Measurements from ENCODE around the gene FAM120B.

FAM120B gene

DNA sequence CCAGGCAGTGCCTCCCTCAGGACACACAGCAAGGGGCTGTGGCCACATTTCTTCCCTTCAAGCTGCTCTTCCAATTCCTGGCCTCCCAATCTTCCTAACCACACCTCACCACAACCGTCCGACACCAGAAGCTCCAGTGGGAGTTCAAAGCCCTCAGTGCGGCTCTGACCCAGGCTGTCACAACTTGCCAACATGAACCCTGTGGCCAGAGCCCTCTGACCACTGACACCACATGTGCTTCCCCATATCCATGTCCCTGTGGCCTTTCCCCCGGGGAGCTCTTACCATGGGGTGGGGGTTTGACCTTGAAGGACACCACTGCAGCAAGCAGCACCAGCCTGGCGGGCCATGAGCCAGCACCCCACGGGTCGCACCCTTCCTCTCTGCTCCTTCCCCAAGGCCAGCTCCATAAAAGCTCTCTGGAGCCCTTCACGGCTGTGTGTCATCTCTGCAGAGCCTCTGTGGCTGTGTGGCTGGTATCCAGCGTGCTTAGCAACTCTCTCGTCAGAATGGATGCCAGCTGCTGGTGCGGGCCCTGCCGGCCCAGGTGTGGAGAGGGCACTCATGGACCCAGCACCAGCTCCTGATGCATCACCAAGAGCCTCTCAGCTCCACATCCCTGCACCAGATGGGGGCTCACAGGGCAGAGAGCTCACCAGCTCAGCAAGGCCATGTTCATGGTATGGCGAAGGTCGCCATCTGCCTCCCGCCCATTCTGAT lies 140.4 kb downstream of the FAM120B start:
- Histone ChIP-seq H3K9me3 (ENCODE audit: severe bottlenecking) (peaks cover 2% of the 10 kb centered on the region), H3K27me3 (ENCODE audit: insufficient read depth, low read depth, severe bottlenecking) (no peaks in the 10 kb centered on the region), H3K27ac (no peak overlapping the region), H3K4me3 (ENCODE audit: low read depth, low read length) (no peak overlapping the region), H3K36me3 (no peaks in the 10 kb centered on the region)
- no peak for DNase-seq
- TF ChIP-seq, protein P1, sequence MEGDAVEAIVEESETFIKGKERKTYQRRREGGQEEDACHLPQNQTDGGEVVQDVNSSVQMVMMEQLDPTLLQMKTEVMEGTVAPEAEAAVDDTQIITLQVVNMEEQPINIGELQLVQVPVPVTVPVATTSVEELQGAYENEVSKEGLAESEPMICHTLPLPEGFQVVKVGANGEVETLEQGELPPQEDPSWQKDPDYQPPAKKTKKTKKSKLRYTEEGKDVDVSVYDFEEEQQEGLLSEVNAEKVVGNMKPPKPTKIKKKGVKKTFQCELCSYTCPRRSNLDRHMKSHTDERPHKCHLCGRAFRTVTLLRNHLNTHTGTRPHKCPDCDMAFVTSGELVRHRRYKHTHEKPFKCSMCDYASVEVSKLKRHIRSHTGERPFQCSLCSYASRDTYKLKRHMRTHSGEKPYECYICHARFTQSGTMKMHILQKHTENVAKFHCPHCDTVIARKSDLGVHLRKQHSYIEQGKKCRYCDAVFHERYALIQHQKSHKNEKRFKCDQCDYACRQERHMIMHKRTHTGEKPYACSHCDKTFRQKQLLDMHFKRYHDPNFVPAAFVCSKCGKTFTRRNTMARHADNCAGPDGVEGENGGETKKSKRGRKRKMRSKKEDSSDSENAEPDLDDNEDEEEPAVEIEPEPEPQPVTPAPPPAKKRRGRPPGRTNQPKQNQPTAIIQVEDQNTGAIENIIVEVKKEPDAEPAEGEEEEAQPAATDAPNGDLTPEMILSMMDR (IDR thresholded peaks at IDR 0.05; ENCODE audit: low read depth, low read length): no peak

DNA sequence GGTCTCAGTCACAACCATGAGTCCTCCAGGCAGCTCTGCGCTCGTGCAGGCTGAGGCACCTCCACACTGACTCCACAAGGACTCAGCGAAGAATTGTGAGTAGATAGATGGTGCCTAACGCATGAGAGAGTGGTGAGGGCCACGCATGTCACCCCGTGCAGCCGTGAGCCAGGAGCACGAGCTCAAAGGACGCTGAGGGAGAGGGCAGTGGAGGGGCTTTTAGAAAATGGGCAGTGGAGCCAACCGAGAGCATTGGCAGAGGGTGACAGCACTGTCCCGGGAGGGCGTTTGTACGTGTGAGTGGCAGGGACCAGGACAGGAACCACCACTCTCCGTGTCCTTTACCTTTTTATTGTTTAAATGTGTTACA lies 141.0 kb downstream of the FAM120B start:
- Histone ChIP-seq H3K27ac (no peak overlapping the region), H3K27me3 (ENCODE audit: insufficient read depth, low read depth, severe bottlenecking) (no peaks in the 10 kb centered on the region), H3K4me3 (ENCODE audit: low read depth, low read length) (no peak overlapping the region), H3K36me3 (no peaks in the 10 kb centered on the region), H3K9me3 (ENCODE audit: severe bottlenecking) (peaks cover 2% of the 10 kb centered on the region)
- DNase-seq: no peak
- TF ChIP-seq, protein P1 (IDR thresholded peaks at IDR 0.05; ENCODE audit: low read depth, low read length): no peak

DNA sequence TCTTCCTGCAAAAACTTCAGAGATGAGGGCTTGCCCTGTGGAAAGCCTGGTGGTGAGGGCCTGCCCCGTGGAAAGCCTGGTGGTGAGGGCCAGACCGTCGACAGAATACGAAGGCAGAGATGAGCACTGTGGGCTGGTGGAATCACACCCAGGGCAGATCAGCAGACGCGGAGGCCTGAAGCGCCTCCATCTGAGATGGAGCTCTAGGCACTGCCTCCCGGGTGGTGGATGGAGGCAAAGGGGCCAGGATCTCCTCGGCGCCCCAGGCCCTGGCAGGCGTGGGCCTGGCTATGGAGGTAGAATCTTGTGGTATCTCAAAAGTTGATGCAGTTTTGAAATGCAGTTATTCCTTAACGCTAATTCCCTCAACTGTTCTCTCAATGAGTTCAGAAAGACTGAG lies 141.8 kb downstream of the FAM120B start:
- H3K27me3 ChIP-seq (ENCODE audit: insufficient read depth, low read depth, severe bottlenecking): no peaks in the 10 kb centered on the region
- H3K36me3 ChIP-seq: no peaks in the 10 kb centered on the region
- peaks cover 2% of the 10 kb centered on the region for H3K9me3 ChIP-seq (ENCODE audit: severe bottlenecking)
- TF ChIP-seq, protein P1 (IDR thresholded peaks at IDR 0.05; ENCODE audit: low read depth, low read length): no peak
- DNase-seq: no peak
- no peak overlapping the region for H3K4me3 ChIP-seq (ENCODE audit: low read depth, low read length)
- H3K27ac ChIP-seq: no peak overlapping the region

DNA sequence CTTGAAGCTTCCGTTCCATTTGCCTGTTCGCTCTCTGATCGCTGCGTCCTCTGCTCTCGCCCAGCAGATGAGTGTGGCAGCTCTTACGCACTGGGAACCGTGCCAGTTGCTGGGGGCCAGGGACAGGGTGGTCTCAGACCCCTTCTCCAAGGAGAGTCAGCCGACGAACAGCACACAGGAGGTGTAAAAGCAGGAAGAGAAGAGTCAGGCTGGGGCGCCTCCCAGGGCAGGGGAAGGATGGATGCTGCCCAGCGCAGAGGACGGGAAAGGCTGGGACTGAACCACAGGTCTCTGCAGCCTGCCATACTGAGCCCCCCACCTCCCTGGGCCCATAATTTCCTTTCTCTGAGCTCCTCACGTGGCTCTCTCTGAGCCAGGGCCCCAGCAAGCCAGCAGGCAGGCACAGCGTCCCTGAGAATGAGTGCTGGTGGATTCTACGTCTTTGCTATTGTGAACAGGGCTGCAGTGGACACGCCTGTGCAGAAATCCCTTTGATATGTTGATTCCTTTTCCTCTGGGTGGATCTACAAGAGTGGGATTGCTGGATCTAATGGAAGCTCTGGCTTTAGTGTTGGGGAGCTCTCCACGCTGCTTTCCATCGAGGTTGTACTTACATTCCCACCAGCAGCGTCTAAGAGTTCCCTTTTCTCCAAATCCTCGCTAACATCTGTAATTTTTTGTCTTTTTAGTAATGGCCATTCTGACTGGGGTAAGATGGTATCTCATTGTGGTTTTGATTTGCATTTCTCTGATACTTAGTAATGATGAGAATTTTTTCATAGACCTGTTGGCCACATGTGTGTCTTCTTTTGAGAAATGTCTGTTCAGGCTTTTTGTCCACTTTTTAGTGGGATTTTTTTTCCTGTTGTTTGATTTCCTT lies 142.4 kb downstream of the FAM120B start:
- no peaks in the 10 kb centered on the region for H3K36me3 ChIP-seq
- H3K27ac ChIP-seq: no peak overlapping the region
- peaks cover 2% of the 10 kb centered on the region for H3K9me3 ChIP-seq (ENCODE audit: severe bottlenecking)
- TF ChIP-seq, protein P1 (IDR thresholded peaks at IDR 0.05; ENCODE audit: low read depth, low read length): no peak
- no peak overlapping the region for H3K4me3 ChIP-seq (ENCODE audit: low read depth, low read length)
- H3K27me3 ChIP-seq (ENCODE audit: insufficient read depth, low read depth, severe bottlenecking): no peaks in the 10 kb centered on the region
- DNase-seq: no peak

DNA sequence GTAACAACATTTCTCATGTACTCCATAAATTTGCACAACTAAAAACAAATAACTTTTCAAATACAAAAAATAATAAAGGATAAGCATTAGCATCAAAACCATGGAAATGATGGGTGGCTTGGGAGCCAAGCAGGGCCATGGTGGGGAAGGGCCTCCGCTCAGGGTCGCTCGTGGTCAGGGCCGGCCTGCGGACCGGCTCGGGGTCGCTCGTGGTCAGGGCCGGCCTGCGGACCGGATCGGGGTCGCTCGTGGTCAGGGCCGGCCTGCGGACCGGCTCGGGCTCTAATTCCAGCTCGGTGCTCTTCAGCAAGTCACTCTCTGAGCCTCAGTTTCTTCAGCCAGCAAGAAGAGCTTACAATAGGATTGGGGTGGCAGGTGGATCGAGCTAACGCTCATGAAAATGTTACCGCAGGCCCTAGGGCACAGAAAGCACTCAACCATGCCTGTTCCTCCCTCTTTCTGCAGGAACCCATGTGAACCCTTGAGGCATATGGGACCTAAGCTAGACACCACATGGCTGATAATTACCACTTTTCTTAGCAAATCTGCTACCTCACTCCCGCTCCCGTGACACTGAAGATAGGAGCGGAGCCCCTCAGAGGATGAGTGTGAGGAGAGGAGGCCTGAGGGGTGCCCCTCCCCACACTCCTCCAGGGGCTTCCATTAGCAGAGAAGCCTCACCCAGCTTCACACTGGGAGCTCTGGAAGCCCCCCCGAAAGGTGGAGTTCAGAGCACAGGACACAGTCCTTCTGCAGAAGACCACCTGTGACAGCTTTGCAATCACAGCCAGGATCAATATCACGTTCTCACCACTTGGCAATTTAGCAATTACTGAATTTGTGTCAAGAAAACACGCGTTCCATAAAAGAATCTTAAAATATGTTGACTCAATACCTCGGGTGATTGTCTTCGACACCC lies 143.5 kb downstream of the FAM120B start:
- Histone ChIP-seq H3K27ac (no peak overlapping the region), H3K4me3 (ENCODE audit: low read depth, low read length) (no peak overlapping the region), H3K36me3 (no peaks in the 10 kb centered on the region), H3K27me3 (ENCODE audit: insufficient read depth, low read depth, severe bottlenecking) (no peaks in the 10 kb centered on the region), H3K9me3 (ENCODE audit: severe bottlenecking) (peaks cover 2% of the 10 kb centered on the region)
- no peak for DNase-seq
- TF ChIP-seq, protein P1 (IDR thresholded peaks at IDR 0.05; ENCODE audit: low read depth, low read length): no peak

Data from WERI-Rb-1 (cell line).